ENCODE measurements around the gene SLC37A3. TPM values are rescaled to one million over a fixed set of nuclear protein-coding genes. Genes with fewer than 3 reads are reported as not detected.
A peak's percentile ranks its signal among the peaks of the same experiment; 100 is the strongest.

SLC37A3 gene
- total and polyA plus RNA-seq, 2 of the 13 experiments (the other 11 are each of a cell fraction or from before 2014, with no cell fraction given), result 21.3 to 27.9 TPM

DNA sequence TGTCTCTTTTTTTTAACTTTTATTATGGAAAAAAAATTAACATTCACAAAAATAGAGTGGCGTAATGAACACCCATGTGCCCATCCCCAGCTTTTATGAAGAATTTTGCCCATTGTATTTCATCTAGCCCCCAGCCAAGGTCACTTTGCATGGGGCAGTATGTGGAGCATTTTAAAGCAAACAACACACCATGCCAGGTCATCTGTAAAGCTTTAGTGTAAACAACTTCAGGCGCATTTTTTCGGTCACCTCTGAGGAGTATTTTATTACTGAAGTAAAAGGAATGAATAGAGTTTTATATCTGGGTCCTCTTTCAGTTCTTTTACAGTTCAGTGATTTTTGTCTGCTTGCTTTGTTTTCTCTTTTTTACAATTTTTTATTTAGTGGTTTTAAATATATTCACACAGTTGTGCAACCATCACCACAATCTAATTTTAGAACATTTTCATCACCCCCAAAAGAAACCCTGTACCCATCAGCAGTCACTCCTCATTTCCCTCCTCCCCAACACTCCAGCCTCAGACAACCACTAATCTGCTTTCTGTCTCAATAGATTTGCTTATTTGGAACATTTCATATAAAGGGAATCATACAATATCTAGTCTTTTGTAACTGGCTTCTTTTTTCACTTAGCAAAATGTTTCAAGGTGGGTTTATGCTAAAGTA is 87.9 kb downstream of the SLC37A3 start (continued):
- TF ChIP-seq HNF1A (IDR thresholded peaks at IDR 0.05; ENCODE audit: low read depth), result no peak
- no peak; the same call in 1 of the 2 replicates for TF ChIP-seq HNF1A (CRISPR knock-in tag; IDR thresholded peaks at IDR 0.05; ENCODE audit: borderline replicate concordance)
- TF ChIP-seq PHF21A (CRISPR knock-in tag; IDR thresholded peaks at IDR 0.05), result peak; percentile 29; the same call in 1 of the 2 replicates
- TF ChIP-seq, protein P1, sequence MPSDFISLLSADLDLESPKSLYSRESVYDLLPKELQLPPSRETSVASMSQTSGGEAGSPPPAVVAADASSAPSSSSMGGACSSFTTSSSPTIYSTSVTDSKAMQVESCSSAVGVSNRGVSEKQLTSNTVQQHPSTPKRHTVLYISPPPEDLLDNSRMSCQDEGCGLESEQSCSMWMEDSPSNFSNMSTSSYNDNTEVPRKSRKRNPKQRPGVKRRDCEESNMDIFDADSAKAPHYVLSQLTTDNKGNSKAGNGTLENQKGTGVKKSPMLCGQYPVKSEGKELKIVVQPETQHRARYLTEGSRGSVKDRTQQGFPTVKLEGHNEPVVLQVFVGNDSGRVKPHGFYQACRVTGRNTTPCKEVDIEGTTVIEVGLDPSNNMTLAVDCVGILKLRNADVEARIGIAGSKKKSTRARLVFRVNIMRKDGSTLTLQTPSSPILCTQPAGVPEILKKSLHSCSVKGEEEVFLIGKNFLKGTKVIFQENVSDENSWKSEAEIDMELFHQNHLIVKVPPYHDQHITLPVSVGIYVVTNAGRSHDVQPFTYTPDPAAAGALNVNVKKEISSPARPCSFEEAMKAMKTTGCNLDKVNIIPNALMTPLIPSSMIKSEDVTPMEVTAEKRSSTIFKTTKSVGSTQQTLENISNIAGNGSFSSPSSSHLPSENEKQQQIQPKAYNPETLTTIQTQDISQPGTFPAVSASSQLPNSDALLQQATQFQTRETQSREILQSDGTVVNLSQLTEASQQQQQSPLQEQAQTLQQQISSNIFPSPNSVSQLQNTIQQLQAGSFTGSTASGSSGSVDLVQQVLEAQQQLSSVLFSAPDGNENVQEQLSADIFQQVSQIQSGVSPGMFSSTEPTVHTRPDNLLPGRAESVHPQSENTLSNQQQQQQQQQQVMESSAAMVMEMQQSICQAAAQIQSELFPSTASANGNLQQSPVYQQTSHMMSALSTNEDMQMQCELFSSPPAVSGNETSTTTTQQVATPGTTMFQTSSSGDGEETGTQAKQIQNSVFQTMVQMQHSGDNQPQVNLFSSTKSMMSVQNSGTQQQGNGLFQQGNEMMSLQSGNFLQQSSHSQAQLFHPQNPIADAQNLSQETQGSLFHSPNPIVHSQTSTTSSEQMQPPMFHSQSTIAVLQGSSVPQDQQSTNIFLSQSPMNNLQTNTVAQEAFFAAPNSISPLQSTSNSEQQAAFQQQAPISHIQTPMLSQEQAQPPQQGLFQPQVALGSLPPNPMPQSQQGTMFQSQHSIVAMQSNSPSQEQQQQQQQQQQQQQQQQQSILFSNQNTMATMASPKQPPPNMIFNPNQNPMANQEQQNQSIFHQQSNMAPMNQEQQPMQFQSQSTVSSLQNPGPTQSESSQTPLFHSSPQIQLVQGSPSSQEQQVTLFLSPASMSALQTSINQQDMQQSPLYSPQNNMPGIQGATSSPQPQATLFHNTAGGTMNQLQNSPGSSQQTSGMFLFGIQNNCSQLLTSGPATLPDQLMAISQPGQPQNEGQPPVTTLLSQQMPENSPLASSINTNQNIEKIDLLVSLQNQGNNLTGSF (CRISPR knock-in tag; IDR thresholded peaks at IDR 0.05), result no peak
- no peak for TF ChIP-seq NRL (CRISPR knock-in tag; IDR thresholded peaks at IDR 0.05; ENCODE audit: borderline replicate concordance)
- no peak for TF ChIP-seq ZNF83 (CRISPR knock-in tag; IDR thresholded peaks at IDR 0.05; ENCODE audit: borderline replicate concordance)
- no peak for TF ChIP-seq ZBTB10 (CRISPR knock-in tag; IDR thresholded peaks at IDR 0.05; ENCODE audit: borderline replicate concordance)
- TF ChIP-seq, protein P2, sequence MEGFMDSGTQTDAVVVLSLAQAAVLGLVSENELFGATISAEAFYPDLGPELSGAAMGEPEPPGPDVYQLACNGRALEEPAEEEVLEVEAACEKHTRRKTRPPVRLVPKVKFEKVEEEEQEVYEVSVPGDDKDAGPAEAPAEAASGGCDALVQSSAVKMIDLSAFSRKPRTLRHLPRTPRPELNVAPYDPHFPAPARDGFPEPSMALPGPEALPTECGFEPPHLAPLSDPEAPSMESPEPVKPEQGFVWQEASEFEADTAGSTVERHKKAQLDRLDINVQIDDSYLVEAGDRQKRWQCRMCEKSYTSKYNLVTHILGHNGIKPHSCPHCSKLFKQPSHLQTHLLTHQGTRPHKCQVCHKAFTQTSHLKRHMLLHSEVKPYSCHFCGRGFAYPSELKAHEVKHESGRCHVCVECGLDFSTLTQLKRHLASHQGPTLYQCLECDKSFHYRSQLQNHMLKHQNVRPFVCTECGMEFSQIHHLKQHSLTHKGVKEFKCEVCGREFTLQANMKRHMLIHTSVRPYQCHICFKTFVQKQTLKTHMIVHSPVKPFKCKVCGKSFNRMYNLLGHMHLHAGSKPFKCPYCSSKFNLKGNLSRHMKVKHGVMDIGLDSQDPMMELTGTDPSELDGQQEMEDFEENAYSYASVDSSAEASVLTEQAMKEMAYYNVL (CRISPR knock-in tag; IDR thresholded peaks at IDR 0.05; ENCODE audit: borderline replicate concordance), result no peak
- no peak; the same call in 1 of the 2 replicates for TF ChIP-seq FOXJ3 (CRISPR knock-in tag; IDR thresholded peaks at IDR 0.05; ENCODE audit: borderline replicate concordance)

Measured in HepG2 (cell line).